Activated CD4-positive, alpha-beta memory T cell treated with anti-CD3 and anti-CD28 coated beads for 36 hours (primary cell): ENCODE measurements around the gene MYO16. TPM values are rescaled to one million over a fixed set of nuclear protein-coding genes. Genes with fewer than 3 reads are reported as not detected.

ENCODE experiments used
- CTCF ChIA-PET: fragments of 350-600 bp; sonication (Branson Sonifier 250); formaldehyde crosslinking; loops from one replicate; lab custom pipeline; 2021; ENCODE audit warnings: antibody characterized with exemption, inconsistent platforms; lab: Charles Lee
- POLR2A ChIA-PET: fragments of 350-600 bp; sonication (Branson Sonifier 250); formaldehyde crosslinking; loops from one replicate; lab custom pipeline; 2021; ENCODE audit warnings: antibody characterized with exemption; lab: Charles Lee
- DNase-seq: peaks from one replicate; pipeline ENCODE4 v3.0.0-alpha.2; 2020
- H3K27ac Mint-ChIP-seq: one replicate; pipeline ENCODE4 v1.8.0; 2021; ENCODE audit warnings: mixed read lengths
- H3K27me3 Mint-ChIP-seq: one replicate; pipeline ENCODE4 v1.8.0; 2021; ENCODE audit warnings: mixed read lengths
- H3K36me3 Mint-ChIP-seq: one replicate; pipeline ENCODE4 v1.8.0; 2021; ENCODE audit warnings: mixed read lengths
- H3K4me1 Mint-ChIP-seq: one replicate; pipeline ENCODE4 v1.8.0; 2021; ENCODE audit warnings: low read depth, mixed read lengths
- H3K4me3 Mint-ChIP-seq: one replicate; pipeline ENCODE4 v1.8.0; 2021; ENCODE audit warnings: mild to moderate bottlenecking, mixed read lengths
- H3K9me3 Mint-ChIP-seq: one replicate; pipeline ENCODE4 v1.8.0; 2021; ENCODE audit warnings: mixed read lengths
- intact Hi-C: fragments of 100-400 bp; cut with micrococcal nuclease; formaldehyde crosslinking; loops from one replicate; pipeline ENCODE4 v1.15.1; 2023
- total RNA-seq, 2 experiments: library from RNA; stranded (reverse); gene quantifications; one replicate each; pipeline ENCODE4 v1.2.3, GENCODE V29; 2021

Gene MYO16
- total RNA-seq, 2 experiments from 2014 or later = 0.07 to 0.10 TPM

GRCh38 chr13:108933061-108933460 lies 303.6 kb downstream of the MYO16 start:
- no peaks in the 10 kb centered on the region for H3K4me1 Mint-ChIP-seq
- H3K4me3 Mint-ChIP-seq = no peak overlapping the region
- CTCF ChIA-PET = no interaction called here
- POLR2A ChIA-PET = no interaction called here
- no peak for DNase-seq
- intact Hi-C loops = no loop called here
- H3K27ac Mint-ChIP-seq = no peak overlapping the region
- peaks cover 13% of the 10 kb centered on the region for H3K9me3 Mint-ChIP-seq
- H3K27me3 Mint-ChIP-seq = peaks cover 5% of the 10 kb centered on the region
- H3K36me3 Mint-ChIP-seq = peaks cover 2% of the 10 kb centered on the region

- peaks cover 5% of the 10 kb centered on the region for H3K36me3 Mint-ChIP-seq
- POLR2A ChIA-PET = no interaction called here
- H3K27ac Mint-ChIP-seq = no peak overlapping the region
- no peak overlapping the region for H3K4me3 Mint-ChIP-seq
- DNase-seq = no peak
- intact Hi-C loops = no loop called here
- CTCF ChIA-PET = no interaction called here
- H3K9me3 Mint-ChIP-seq = peaks cover 13% of the 10 kb centered on the region
- H3K27me3 Mint-ChIP-seq = peaks cover 6% of the 10 kb centered on the region
- no peaks in the 10 kb centered on the region for H3K4me1 Mint-ChIP-seq
These were observed 308.7 kb downstream of the MYO16 start for GRCh38 chr13:108938155-108938554.

- H3K27me3 Mint-ChIP-seq = peaks cover 3% of the 10 kb centered on the region
- POLR2A ChIA-PET = no interaction called here
These were observed 310.7 kb downstream of the MYO16 start for GRCh38 chr13:108940121-108940520.

GRCh38 chr13:108943842-108944241 lies 314.4 kb downstream of the MYO16 start:
- H3K36me3 Mint-ChIP-seq = peaks cover 3% of the 10 kb centered on the region

More at GRCh38 chr13:108940121-108940520, 310.7 kb downstream of the MYO16 start:
- no peak for DNase-seq
- H3K36me3 Mint-ChIP-seq = peaks cover 3% of the 10 kb centered on the region
- peaks cover 10% of the 10 kb centered on the region for H3K9me3 Mint-ChIP-seq
- H3K4me3 Mint-ChIP-seq = no peak overlapping the region
- CTCF ChIA-PET = no interaction called here
- intact Hi-C loops = no loop called here
- no peaks in the 10 kb centered on the region for H3K4me1 Mint-ChIP-seq
- no peak overlapping the region for H3K27ac Mint-ChIP-seq

GRCh38 chr13:108944760-108945159 lies 315.3 kb downstream of the MYO16 start:
- POLR2A ChIA-PET = no interaction called here
- Mint-ChIP-seq H3K27ac (no peak overlapping the region), H3K36me3 (no peaks in the 10 kb centered on the region), H3K27me3 (no peaks in the 10 kb centered on the region), H3K4me1 (no peaks in the 10 kb centered on the region), H3K4me3 (no peak overlapping the region), H3K9me3 (no peaks in the 10 kb centered on the region)
- DNase-seq = no peak
- intact Hi-C loops = no loop called here
- CTCF ChIA-PET = no interaction called here

More at GRCh38 chr13:108943842-108944241, 314.4 kb downstream of the MYO16 start:
- Mint-ChIP-seq H3K9me3 (no peaks in the 10 kb centered on the region), H3K27me3 (peaks cover 1% of the 10 kb centered on the region), H3K4me1 (no peaks in the 10 kb centered on the region), H3K4me3 (no peak overlapping the region), H3K27ac (no peak overlapping the region)
- ChIA-PET CTCF (no interaction called here), POLR2A (no interaction called here)
- DNase-seq = no peak
- intact Hi-C loops = no loop called here

- POLR2A ChIA-PET = no interaction called here
- no peak for DNase-seq
- Mint-ChIP-seq H3K4me3 (no peak overlapping the region), H3K27ac (no peak overlapping the region), H3K9me3 (no peaks in the 10 kb centered on the region), H3K27me3 (no peaks in the 10 kb centered on the region), H3K36me3 (no peaks in the 10 kb centered on the region), H3K4me1 (no peaks in the 10 kb centered on the region)
- intact Hi-C loops = no loop called here
- CTCF ChIA-PET = no interaction called here
These were observed 318.2 kb downstream of the MYO16 start for GRCh38 chr13:108947551-108948030.

- ChIA-PET POLR2A (no interaction called here), CTCF (no interaction called here)
- H3K27ac Mint-ChIP-seq = no peak overlapping the region
- no peaks in the 10 kb centered on the region for H3K9me3 Mint-ChIP-seq
- DNase-seq = no peak
- no peaks in the 10 kb centered on the region for H3K4me1 Mint-ChIP-seq
- no peaks in the 10 kb centered on the region for H3K36me3 Mint-ChIP-seq
- H3K4me3 Mint-ChIP-seq = no peak overlapping the region
- no peaks in the 10 kb centered on the region for H3K27me3 Mint-ChIP-seq
- intact Hi-C loops = no loop called here
These were observed 318.9 kb downstream of the MYO16 start for GRCh38 chr13:108948251-108948671.

- H3K4me1 Mint-ChIP-seq = no peaks in the 10 kb centered on the region
- ChIA-PET POLR2A (no interaction called here), CTCF (interaction anchor here (1.2 kb wide), 1 partner anchor 11 kb away, joined by 4 read pairs; no protein-coding TSS in a partner anchor)
- H3K9me3 Mint-ChIP-seq = no peaks in the 10 kb centered on the region
- no peak overlapping the region for H3K4me3 Mint-ChIP-seq
- no peaks in the 10 kb centered on the region for H3K27me3 Mint-ChIP-seq
- no peak overlapping the region for H3K27ac Mint-ChIP-seq
- intact Hi-C loops = no loop called here
- no peak for DNase-seq
- no peaks in the 10 kb centered on the region for H3K36me3 Mint-ChIP-seq
These were observed 321.1 kb downstream of the MYO16 start for GRCh38 chr13:108950333-108951010.

- POLR2A ChIA-PET = no interaction called here
- H3K36me3 Mint-ChIP-seq = no peaks in the 10 kb centered on the region
- no peak overlapping the region for H3K4me3 Mint-ChIP-seq
- intact Hi-C loops = no loop called here
- CTCF ChIA-PET = interaction anchor here (1.3 kb wide), 1 partner anchor 61 kb away, joined by 4 read pairs; no protein-coding TSS in a partner anchor
- no peak for DNase-seq
- H3K9me3 Mint-ChIP-seq = no peaks in the 10 kb centered on the region
- no peaks in the 10 kb centered on the region for H3K4me1 Mint-ChIP-seq
- H3K27me3 Mint-ChIP-seq = no peaks in the 10 kb centered on the region
- H3K27ac Mint-ChIP-seq = no peak overlapping the region
These were observed 326.3 kb downstream of the MYO16 start for GRCh38 chr13:108955741-108956140.

- Mint-ChIP-seq H3K27ac (no peak overlapping the region), H3K4me3 (no peak overlapping the region), H3K4me1 (peaks cover 2% of the 10 kb centered on the region), H3K9me3 (no peaks in the 10 kb centered on the region), H3K36me3 (no peaks in the 10 kb centered on the region), H3K27me3 (no peaks in the 10 kb centered on the region)
- POLR2A ChIA-PET = no interaction called here
- intact Hi-C loops = no loop called here
- DNase-seq = no peak
- CTCF ChIA-PET = no interaction called here
These were observed 328.1 kb downstream of the MYO16 start for GRCh38 chr13:108957369-108958012.

GRCh38 chr13:108958013-108958376 lies 328.6 kb downstream of the MYO16 start:
- no peaks in the 10 kb centered on the region for H3K9me3 Mint-ChIP-seq
- H3K27me3 Mint-ChIP-seq = no peaks in the 10 kb centered on the region
- peaks cover 2% of the 10 kb centered on the region for H3K4me1 Mint-ChIP-seq
- intact Hi-C loops = no loop called here
- no peak overlapping the region for H3K27ac Mint-ChIP-seq
- H3K36me3 Mint-ChIP-seq = no peaks in the 10 kb centered on the region
- DNase-seq = no peak
- CTCF ChIA-PET = no interaction called here
- POLR2A ChIA-PET = no interaction called here
- no peak overlapping the region for H3K4me3 Mint-ChIP-seq

- no peaks in the 10 kb centered on the region for H3K27me3 Mint-ChIP-seq
- peaks cover 2% of the 10 kb centered on the region for H3K4me1 Mint-ChIP-seq
- H3K9me3 Mint-ChIP-seq = no peaks in the 10 kb centered on the region
- H3K27ac Mint-ChIP-seq = no peak overlapping the region
- H3K4me3 Mint-ChIP-seq = no peak overlapping the region
- DNase-seq = no peak
- POLR2A ChIA-PET = no interaction called here
- CTCF ChIA-PET = no interaction called here
- intact Hi-C loops = no loop called here
- no peaks in the 10 kb centered on the region for H3K36me3 Mint-ChIP-seq
These were observed 329.8 kb downstream of the MYO16 start for GRCh38 chr13:108959234-108959633.
